ENCODE measurements around the gene MYL6B.

The MYL6B gene

DNA sequence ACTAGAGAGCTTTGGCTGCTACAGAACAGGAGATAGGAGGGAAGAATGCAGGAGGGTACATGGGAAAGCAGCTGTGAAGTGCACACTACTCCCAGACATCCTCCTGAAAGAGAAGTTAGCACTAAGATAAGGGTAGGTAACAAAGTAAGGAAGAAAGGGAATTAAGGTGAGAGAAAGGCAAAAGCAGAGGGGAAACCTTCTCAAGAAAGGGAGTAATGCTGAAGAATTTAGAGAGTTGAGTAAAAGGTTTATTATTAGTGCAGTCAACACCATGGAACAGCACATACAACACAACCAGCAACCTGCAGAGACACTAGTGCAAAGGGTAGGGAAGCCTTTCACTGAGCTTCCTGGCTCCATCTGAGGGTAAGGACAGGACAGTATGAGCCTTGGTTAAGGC is 51.9 kb downstream of the MYL6B start:
- no peak for DNase-seq (ENCODE audit: low read depth in 2 of 2, low spot score in 1 of 2)

DNA sequence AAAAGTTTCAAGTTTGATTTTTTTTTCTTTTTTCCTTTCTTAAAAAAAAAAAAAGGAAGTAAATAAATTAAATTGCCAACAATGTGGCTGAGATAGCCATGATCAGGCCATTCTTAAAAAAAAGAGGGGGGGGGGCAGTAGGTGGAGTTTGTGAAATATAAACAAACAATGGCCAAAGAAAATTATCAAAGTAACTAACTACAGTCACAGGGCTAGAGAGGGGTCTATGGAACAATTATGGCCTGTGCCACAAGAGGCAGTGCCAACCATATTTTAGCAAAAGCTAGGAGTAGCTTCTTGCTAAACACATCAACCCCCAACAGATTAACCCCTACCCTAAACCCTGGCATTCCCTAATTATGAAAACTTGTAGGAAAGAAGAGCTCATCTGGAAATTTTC is 53.1 kb downstream of the MYL6B start:
- DNase-seq (ENCODE audit: low read depth in 2 of 2, low spot score in 1 of 2): no peak

DNA sequence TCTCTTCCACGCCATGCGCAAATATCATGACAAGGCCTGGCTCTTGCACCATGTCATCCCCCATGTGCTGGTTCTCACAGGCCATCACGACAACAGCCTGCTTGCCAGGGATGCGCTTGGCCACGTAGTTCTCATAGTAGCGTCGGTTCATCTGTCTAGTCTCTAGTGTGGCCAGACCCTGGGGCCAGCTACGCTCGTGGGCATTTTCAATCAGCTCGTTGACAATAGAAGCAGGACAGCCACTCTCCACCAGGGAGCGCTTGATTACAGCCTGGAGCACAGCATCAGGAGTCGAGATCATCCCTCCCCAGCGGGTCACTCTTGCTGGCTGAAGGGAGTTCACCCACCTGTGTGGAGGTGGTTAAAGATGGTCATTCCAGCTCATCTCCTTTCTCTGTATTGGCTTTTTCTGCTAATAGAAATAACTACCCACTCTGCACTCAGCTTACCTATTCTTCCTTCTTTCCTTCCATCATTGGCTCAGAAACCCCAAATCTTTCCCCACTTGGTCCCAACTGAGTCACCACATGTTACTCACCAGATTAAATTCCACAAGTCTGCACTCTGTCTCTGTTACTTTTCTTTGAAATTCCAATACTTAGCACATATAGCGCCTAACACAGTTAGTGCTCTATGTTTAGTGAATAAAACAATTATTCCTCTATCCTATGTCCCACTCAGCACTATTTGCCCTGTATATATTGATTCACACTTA is 54.2 kb downstream of the MYL6B start:
- no peak for DNase-seq (ENCODE audit: low read depth in 2 of 2, low spot score in 1 of 2)

Measured in stimulated activated CD8-positive, alpha-beta memory T cell treated with anti-CD3 and anti-CD28 coated beads, Interleukin-4, amount 100 ng/mL, for 4 hours (primary cell).